ENCODE data around the gene LRWD1.

LRWD1 gene

DNA sequence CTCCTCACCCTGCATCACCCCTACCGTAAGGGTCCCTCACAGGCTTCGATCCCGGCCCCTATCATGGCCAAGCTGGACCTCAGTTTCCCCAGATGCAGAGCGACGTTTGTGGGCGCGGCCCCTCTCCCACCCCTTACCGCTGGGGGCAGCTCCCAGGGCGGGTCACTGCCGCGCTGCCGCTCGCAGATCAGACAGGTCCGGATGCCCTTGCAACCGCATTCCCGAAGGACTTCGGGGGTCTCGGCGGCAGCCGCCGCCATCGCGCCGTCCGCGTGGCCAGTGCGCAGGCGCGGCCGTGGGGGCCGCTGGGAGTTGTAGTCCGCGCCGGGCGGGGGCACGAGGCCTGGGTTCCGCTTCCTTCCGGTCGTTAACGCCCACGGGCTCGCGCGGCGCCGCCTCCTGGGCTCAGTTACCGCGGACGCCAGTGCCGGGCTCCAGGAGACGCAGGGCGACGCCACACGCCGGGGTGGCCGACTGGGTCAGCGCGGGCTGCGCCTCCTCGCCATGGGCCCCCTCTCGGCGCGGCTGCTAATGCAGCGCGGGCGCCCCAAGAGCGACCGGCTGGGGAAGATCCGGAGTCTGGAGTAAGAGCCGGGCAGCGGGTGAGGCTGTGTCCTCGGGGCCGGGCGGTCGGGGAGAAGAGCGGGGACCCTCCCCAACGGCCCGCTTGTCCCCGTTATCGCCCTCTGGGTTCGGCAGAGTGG, at the start of gene LRWD1, which contains the start of gene ALKBH4:
LRWD1 (plus strand) TSS at position 408 of the 704 bp plus-strand sequence; CDS start at position 505, 97 bp downstream.
ALKBH4 (minus strand) TSS at position 287 of the 704 bp plus-strand sequence; CDS start at position 260, 27 bp downstream.
- H3K4me3 ChIP-seq (ENCODE audit: low read depth, low read length), result peak within 1 kb of the TSS; percentile 76
- no peaks in the 10 kb centered on the region; the same call in 1 of the 2 replicates for H3K4me1 ChIP-seq (ENCODE audit: control insufficient read depth, insufficient read depth, low read length)
- peaks cover 0 to 24% of the 10 kb centered on the region in 2 experiments; a peak in 2 of 3 replicates for H3K36me3 ChIP-seq (ENCODE audit: control insufficient read depth in 2 of 2, insufficient read depth in 1 of 2, low read length in 2 of 2)
- POLR2A ChIA-PET, result interaction anchor here (1.0 to 1.6 kb wide), 2 partner anchors 8 to 69 kb away, joined by 3 to 10 read pairs; partner anchors contain the start of gene PRKRIP1
- no peaks in the 10 kb centered on the region for H3K9me3 ChIP-seq (ENCODE audit: control insufficient read depth, insufficient read depth, low read depth, low read length)
- H3K27ac ChIP-seq (ENCODE audit: extremely low read depth, low read depth, low read length), result peak within 1 kb of the TSS; percentile 60
- CTCF ChIA-PET, result interaction anchor here (0.7 to 1.6 kb wide), 5 partner anchors 29 to 237 kb away, joined by 3 to 7 read pairs (median 3); no protein-coding TSS in a partner anchor
- TF ChIP-seq ZNF747 (tag by site-specific recombination; IDR thresholded peaks at IDR 0.05), result no peak
- TF ChIP-seq, protein P1, sequence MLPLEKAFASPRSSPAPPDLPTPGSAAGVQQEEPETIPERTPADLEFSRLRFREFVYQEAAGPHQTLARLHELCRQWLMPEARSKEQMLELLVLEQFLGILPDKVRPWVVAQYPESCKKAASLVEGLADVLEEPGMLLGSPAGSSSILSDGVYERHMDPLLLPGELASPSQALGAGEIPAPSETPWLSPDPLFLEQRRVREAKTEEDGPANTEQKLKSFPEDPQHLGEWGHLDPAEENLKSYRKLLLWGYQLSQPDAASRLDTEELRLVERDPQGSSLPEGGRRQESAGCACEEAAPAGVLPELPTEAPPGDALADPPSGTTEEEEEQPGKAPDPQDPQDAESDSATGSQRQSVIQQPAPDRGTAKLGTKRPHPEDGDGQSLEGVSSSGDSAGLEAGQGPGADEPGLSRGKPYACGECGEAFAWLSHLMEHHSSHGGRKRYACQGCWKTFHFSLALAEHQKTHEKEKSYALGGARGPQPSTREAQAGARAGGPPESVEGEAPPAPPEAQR (tag by site-specific recombination; IDR thresholded peaks at IDR 0.05), result no peak
- TF ChIP-seq KLF16 (tag by site-specific recombination; IDR thresholded peaks at IDR 0.05), result no peak
- TF ChIP-seq ZNF133 (tag by site-specific recombination; IDR thresholded peaks at IDR 0.05), result no peak
- no peak for TF ChIP-seq WT1 (tag by site-specific recombination; IDR thresholded peaks at IDR 0.05)
- peak; percentile 99 for TF ChIP-seq ZNF777 (tag by site-specific recombination; IDR thresholded peaks at IDR 0.05; ENCODE audit: borderline replicate concordance)
- peak; percentile 48; the same call in 1 of the 2 replicates for TF ChIP-seq ZNF580 (tag by site-specific recombination; IDR thresholded peaks at IDR 0.05)
- peak; percentile 84; the same call in 1 of the 2 replicates for TF ChIP-seq ZBTB7A (tag by site-specific recombination; IDR thresholded peaks at IDR 0.05; ENCODE audit: low read depth)
- TF ChIP-seq ZNF670 (tag by site-specific recombination; IDR thresholded peaks at IDR 0.05; ENCODE audit: low read depth), result no peak
- no peak for TF ChIP-seq ZNF248 (tag by site-specific recombination; IDR thresholded peaks at IDR 0.05)
- no peak for TF ChIP-seq ZNF426 (tag by site-specific recombination; IDR thresholded peaks at IDR 0.05)
- 0 out of 2 replicates have a peak, but pooled peaks have one; percentile 36 for TF ChIP-seq GLI4 (tag by site-specific recombination; IDR thresholded peaks at IDR 0.05)
- TF ChIP-seq ZNF404 (tag by site-specific recombination; IDR thresholded peaks at IDR 0.05), result no peak
- TF ChIP-seq ZNF292 (tag by site-specific recombination; IDR thresholded peaks at IDR 0.05; ENCODE audit: borderline replicate concordance, low read depth), result no peak
- TF ChIP-seq ZNF529 (tag by site-specific recombination; IDR thresholded peaks at IDR 0.05; ENCODE audit: insufficient replicate concordance), result no peak
- TF ChIP-seq ZNF792 (tag by site-specific recombination; IDR thresholded peaks at IDR 0.05), result no peak
- no peak for TF ChIP-seq ZNF837 (tag by site-specific recombination; IDR thresholded peaks at IDR 0.05)
- no peak for TF ChIP-seq ZNF140 (tag by site-specific recombination; IDR thresholded peaks at IDR 0.05)
- TF ChIP-seq ZSCAN23 (tag by site-specific recombination; IDR thresholded peaks at IDR 0.05), result no peak
- TF ChIP-seq, protein P2, sequence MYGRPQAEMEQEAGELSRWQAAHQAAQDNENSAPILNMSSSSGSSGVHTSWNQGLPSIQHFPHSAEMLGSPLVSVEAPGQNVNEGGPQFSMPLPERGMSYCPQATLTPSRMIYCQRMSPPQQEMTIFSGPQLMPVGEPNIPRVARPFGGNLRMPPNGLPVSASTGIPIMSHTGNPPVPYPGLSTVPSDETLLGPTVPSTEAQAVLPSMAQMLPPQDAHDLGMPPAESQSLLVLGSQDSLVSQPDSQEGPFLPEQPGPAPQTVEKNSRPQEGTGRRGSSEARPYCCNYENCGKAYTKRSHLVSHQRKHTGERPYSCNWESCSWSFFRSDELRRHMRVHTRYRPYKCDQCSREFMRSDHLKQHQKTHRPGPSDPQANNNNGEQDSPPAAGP (tag by site-specific recombination; IDR thresholded peaks at IDR 0.05), result no peak
- peak; percentile 87 for TF ChIP-seq ZBTB6 (tag by site-specific recombination; IDR thresholded peaks at IDR 0.05)
- TF ChIP-seq PRDM2 (tag by site-specific recombination; IDR thresholded peaks at IDR 0.05; ENCODE audit: borderline replicate concordance), result peak; percentile 80; the same call in 1 of the 2 replicates
- peak; percentile 74 for TF ChIP-seq HIC1 (tag by site-specific recombination; IDR thresholded peaks at IDR 0.05)
- TF ChIP-seq IKZF3 (tag by site-specific recombination; IDR thresholded peaks at IDR 0.05), result 0 out of 2 replicates have a peak, but pooled peaks have one; percentile 8
